Keratinocyte (primary cell): ENCODE results near the gene BARX1. TPM values are rescaled to one million over a fixed set of nuclear protein-coding genes. Genes with fewer than 3 reads are reported as not detected.

Experiments used
- DNase-seq: peaks from one replicate; pipeline ENCODE4 v3.0.0-alpha.2; 2011; ENCODE audit warnings: low read depth, missing footprints, low spot score
- FAIRE-seq: peaks from 2 replicates; lab custom pipeline; 2011; peaks lifted over from hg19 to GRCh38; lab: Jason Lieb, UNC
- H2AFZ ChIP-seq: 2 replicates; pipeline ENCODE4 v1.6.0; 2012; ENCODE audit warnings: low read length, control low read depth, inconsistent platforms; ENCODE audit not compliant: control insufficient read depth
- H3K27ac ChIP-seq: 2 replicates; pipeline ENCODE4 v1.5.1; 2011; ENCODE audit warnings: low read length; ENCODE audit not compliant: control insufficient read depth, insufficient read depth
- H3K27me3 ChIP-seq: 3 replicates; pipeline ENCODE4 v1.6.0; 2011; ENCODE audit warnings: low read length; ENCODE audit not compliant: control insufficient read depth, insufficient read depth; ENCODE audit errors: extremely low read depth
- H3K36me3 ChIP-seq, 2 experiments: 2 replicates in 1 of 2; 3 replicates in 1 of 2; pipeline ENCODE4 v1.5.1; 2011; ENCODE audit warnings: low read length in 2 of 2, mild to moderate bottlenecking in 1 of 2; ENCODE audit not compliant: control insufficient read depth in 2 of 2, insufficient read depth in 2 of 2; ENCODE audit errors: extremely low read depth in 1 of 2
- H3K4me1 ChIP-seq: 3 replicates; pipeline ENCODE4 v1.5.1; 2011; ENCODE audit warnings: low read length; ENCODE audit not compliant: control insufficient read depth, insufficient read depth; ENCODE audit errors: extremely low read depth
- H3K4me2 ChIP-seq: 3 replicates; pipeline ENCODE4 v1.6.0; 2011; ENCODE audit warnings: low read depth, low read length; ENCODE audit not compliant: control insufficient read depth, insufficient read depth; ENCODE audit errors: extremely low read depth
- H3K4me3 ChIP-seq, 3 experiments: fragments of 200-600 bp in 1 of 3; sonication (generic) in 1 of 3; 2 replicates in 2 of 3; 3 replicates in 1 of 3; pipeline ENCODE4 v1.5.1; 2011 to 2016; ENCODE audit warnings: low read length in 3 of 3, mild to moderate bottlenecking in 3 of 3, control low read depth in 2 of 3, inconsistent platforms in 1 of 3, low read depth in 1 of 3, mixed read lengths in 1 of 3, mixed run types in 1 of 3, moderate library complexity in 1 of 3; ENCODE audit not compliant: control insufficient read depth in 2 of 3, insufficient read depth in 2 of 3; ENCODE audit errors: extremely low read depth in 1 of 3
- H3K79me2 ChIP-seq: 2 replicates; pipeline ENCODE4 v1.6.0; 2012; ENCODE audit warnings: low read length; ENCODE audit not compliant: control insufficient read depth, insufficient read depth
- H3K9ac ChIP-seq: 3 replicates; pipeline ENCODE4 v1.6.0; 2011; ENCODE audit warnings: low read length; ENCODE audit not compliant: control insufficient read depth, insufficient read depth; ENCODE audit errors: extremely low read depth
- H3K9me1 ChIP-seq: 3 replicates; pipeline ENCODE4 v1.6.0; 2011; ENCODE audit warnings: low read length; ENCODE audit not compliant: control insufficient read depth, insufficient read depth; ENCODE audit errors: extremely low read depth
- H3K9me3 ChIP-seq: 2 replicates; pipeline ENCODE4 v1.5.1; 2012; ENCODE audit warnings: low read depth, low read length; ENCODE audit not compliant: control insufficient read depth
- H4K20me1 ChIP-seq: 3 replicates; pipeline ENCODE4 v1.6.0; 2011; ENCODE audit warnings: low read length; ENCODE audit not compliant: control insufficient read depth, insufficient read depth; ENCODE audit errors: extremely low read depth
- CTCF ChIP-seq, 3 experiments: IDR thresholded peaks in 1 of 3; conservative IDR thresholded peaks in 1 of 3; optimal IDR thresholded peaks in 1 of 3; 2 replicates in 2 of 3; 3 replicates in 1 of 3; pipeline versions ENCODE3 to v1.5.1; 2011; ENCODE audit warnings: low read length in 3 of 3, mild to moderate bottlenecking in 3 of 3, moderate library complexity in 2 of 3, control low read depth in 1 of 3, inconsistent platforms in 1 of 3; ENCODE audit not compliant: insufficient read depth in 2 of 3; ENCODE audit errors: extremely low read depth in 1 of 3
- EZH2 ChIP-seq: IDR thresholded peaks from one replicate; pipeline ENCODE4 v1.6.1; 2012; ENCODE audit warnings: inconsistent platforms, mild to moderate bottlenecking, low read length, moderate library complexity
- dilution Hi-C: fragments of 300-500 bp; cut with MboI; formaldehyde crosslinking; loops from one replicate; pipeline ENCODE4 v1.7.0; 2020; ENCODE audit warnings: low sequenced_read_pairs; ENCODE audit not compliant: extremely low pct_ligation_motif_present
- polyA plus RNA-seq, 5 experiments: library from polyadenylated mRNA; depleted of rRNA in 3 of 5; stranded (reverse) in 3 of 5; stranded (forward) in 1 of 5; unstranded in 1 of 5; fragments of >200 nt; gene quantifications; 1 replicate in 1 of 5; 2 replicates in 3 of 5; 3 replicates in 1 of 5; pipeline versions ENCODE4 v1.2.1 to v1.2.3, GENCODE V29; 2011 to 2012; ENCODE audit warnings: missing spikeins in 2 of 5, low read depth in 1 of 5, low replicate concordance in 1 of 5

The BARX1 gene
- polyA plus RNA-seq, 1 donor (not counting 4 experiments of a cell fraction or from before 2014, with no cell fraction given), result not detected

GRCh38 chr9:93988056-93988455 is 32.9 kb upstream of the BARX1 start:
- Histone ChIP-seq H3K9ac (no peak overlapping the region), H3K4me2 (no peak overlapping the region), H3K27me3 (peaks cover 4% of the 10 kb centered on the region), H3K36me3 (no peaks in the 10 kb centered on the region), H3K27ac (no peak overlapping the region), H3K4me3 (no peak overlapping the region), H3K9me1 (no peaks in the 10 kb centered on the region), H3K4me1 (no peaks in the 10 kb centered on the region), H3K9me3 (no peaks in the 10 kb centered on the region), H4K20me1 (no peaks in the 10 kb centered on the region), H3K79me2 (no peaks in the 10 kb centered on the region), H2AFZ (no peak overlapping the region)
- dilution Hi-C loops, result loop anchor here (25.0 kb wide), 1 partner anchor 301 kb away; no protein-coding TSS in a partner anchor
- no peak for TF ChIP-seq EZH2
- TF ChIP-seq CTCF (optimal IDR thresholded peaks at IDR 0.05 in 1 of 3, IDR thresholded peaks at IDR 0.05 in 1 of 3, conservative IDR thresholded peaks at IDR 0.05 in 1 of 3; ENCODE audit: extremely low read depth in 1 of 3, insufficient read depth in 2 of 3, low read length in 3 of 3), result no peak
- no peak for DNase-seq
- no peak for FAIRE-seq

DNA sequence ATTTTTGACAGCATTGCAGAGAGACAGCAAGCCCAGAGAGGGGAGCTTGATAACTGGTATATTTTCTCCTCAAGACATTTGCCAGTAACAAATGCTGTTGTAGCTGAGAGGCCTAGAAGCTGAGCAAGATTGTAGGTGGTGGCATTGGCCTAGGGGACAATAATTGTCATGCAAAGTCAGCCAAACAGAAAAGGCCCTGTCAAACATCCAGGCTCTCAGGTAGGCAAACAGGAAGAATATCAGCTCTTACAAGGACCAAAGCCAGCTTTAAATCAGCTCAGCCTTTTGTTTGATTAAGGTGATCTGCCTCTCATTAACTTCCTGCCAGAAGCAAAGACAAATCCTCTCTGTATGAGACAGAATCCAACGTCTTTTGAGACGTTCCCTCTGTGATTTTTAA is 29.7 kb upstream of the BARX1 start:
- FAIRE-seq (no peak), DNase-seq (no peak)
- Histone ChIP-seq H3K27me3 (peaks cover 3% of the 10 kb centered on the region), H4K20me1 (no peaks in the 10 kb centered on the region), H3K4me1 (no peaks in the 10 kb centered on the region), H3K79me2 (no peaks in the 10 kb centered on the region), H3K27ac (no peak overlapping the region), H2AFZ (no peak overlapping the region), H3K9me3 (no peaks in the 10 kb centered on the region), H3K9ac (no peak overlapping the region), H3K36me3 (no peaks in the 10 kb centered on the region), H3K9me1 (no peaks in the 10 kb centered on the region), H3K4me2 (no peak overlapping the region), H3K4me3 (no peak overlapping the region)
- TF ChIP-seq CTCF (optimal IDR thresholded peaks at IDR 0.05 in 1 of 3, IDR thresholded peaks at IDR 0.05 in 1 of 3, conservative IDR thresholded peaks at IDR 0.05 in 1 of 3; ENCODE audit: extremely low read depth in 1 of 3, insufficient read depth in 2 of 3, low read length in 3 of 3), result no peak
- no peak for TF ChIP-seq EZH2
- dilution Hi-C loops, result loop anchor here (25.0 kb wide), 1 partner anchor 298 kb away; no protein-coding TSS in a partner anchor
